H9 (cell line): ENCODE measurements around the gene MED25. TPM values are rescaled to one million over a fixed set of nuclear protein-coding genes. Genes with fewer than 3 reads are reported as not detected.
A peak's percentile ranks its signal among the peaks of the same experiment; 100 is the strongest.

Experiments
- DNase-seq: peaks from one replicate; pipeline ENCODE4 v3.0.0-alpha.2; 2017
- H2AFZ ChIP-seq: one replicate; pipeline ENCODE4 v1.6.1; 2013; ENCODE audit warnings: mild to moderate bottlenecking, low read length, control low read depth, moderate library complexity
- H2AK5ac ChIP-seq: 2 replicates; pipeline ENCODE4 v1.6.1; 2013; ENCODE audit warnings: low read length, control low read depth, mixed read lengths; ENCODE audit not compliant: insufficient read length
- H2BK120ac ChIP-seq: one replicate; pipeline ENCODE4 v1.6.1; 2013; ENCODE audit warnings: low read depth, mild to moderate bottlenecking, low read length, control low read depth, inconsistent platforms; ENCODE audit not compliant: poor library complexity, severe bottlenecking
- H2BK12ac ChIP-seq: 2 replicates; pipeline ENCODE4 v1.6.1; 2013; ENCODE audit warnings: low read length, control low read depth, mixed read lengths, low read depth; ENCODE audit not compliant: insufficient read length
- H2BK15ac ChIP-seq: 2 replicates; pipeline ENCODE4 v1.6.1; 2013; ENCODE audit warnings: low read depth, low read length, control low read depth
- H2BK20ac ChIP-seq: one replicate; pipeline ENCODE4 v1.6.1; 2013; ENCODE audit warnings: low read depth, mild to moderate bottlenecking, low read length, control low read depth, inconsistent platforms; ENCODE audit not compliant: poor library complexity, severe bottlenecking
- H2BK5ac ChIP-seq: 2 replicates; pipeline ENCODE4 v1.6.1; 2013; ENCODE audit warnings: low read length, control low read depth, mixed read lengths; ENCODE audit not compliant: insufficient read length
- H3K14ac ChIP-seq: 2 replicates; pipeline ENCODE4 v1.6.1; 2013; ENCODE audit warnings: low read length, control low read depth; ENCODE audit not compliant: insufficient read depth
- H3K18ac ChIP-seq: 2 replicates; pipeline ENCODE4 v1.6.1; 2013; ENCODE audit warnings: low read depth, mild to moderate bottlenecking, mixed read lengths, low read length, control low read depth; ENCODE audit not compliant: insufficient read length
- H3K23ac ChIP-seq: 2 replicates; pipeline ENCODE4 v1.6.1; 2013; ENCODE audit warnings: low read length, control low read depth, mixed read lengths, low read depth; ENCODE audit not compliant: insufficient read length
- H3K23me2 ChIP-seq: 2 replicates; pipeline ENCODE4 v1.6.1; 2013; ENCODE audit warnings: low read depth, mild to moderate bottlenecking, mixed read lengths, low read length, control low read depth; ENCODE audit not compliant: insufficient read length, poor library complexity, severe bottlenecking
- H3K27ac ChIP-seq: 2 replicates; pipeline ENCODE4 v1.5.1; 2013; ENCODE audit warnings: low read length, control low read depth, mixed read lengths, low read depth; ENCODE audit not compliant: insufficient read length
- H3K27me3 ChIP-seq: 2 replicates; pipeline ENCODE4 v1.6.1; 2013; ENCODE audit warnings: low read length, control low read depth, inconsistent platforms; ENCODE audit not compliant: insufficient read depth
- H3K4ac ChIP-seq: 2 replicates; pipeline ENCODE4 v1.6.1; 2013; ENCODE audit warnings: low read depth, mild to moderate bottlenecking, control low read depth, inconsistent platforms, low read length, moderate library complexity
- H3K4me1 ChIP-seq: 2 replicates; pipeline ENCODE4 v1.6.1; 2013; ENCODE audit warnings: low read length, control low read depth, inconsistent platforms; ENCODE audit not compliant: insufficient read depth
- H3K4me2 ChIP-seq: 2 replicates; pipeline ENCODE4 v1.6.1; 2013; ENCODE audit warnings: low read length, control low read depth, mixed read lengths; ENCODE audit not compliant: insufficient read length, insufficient read depth
- H3K56ac ChIP-seq: 2 replicates; pipeline ENCODE4 v1.6.1; 2013; ENCODE audit warnings: low read depth, mild to moderate bottlenecking, mixed read lengths, low read length, control low read depth; ENCODE audit not compliant: insufficient read length
- H3K79me1 ChIP-seq: 2 replicates; pipeline ENCODE4 v1.6.1; 2013; ENCODE audit warnings: low read depth, mild to moderate bottlenecking, moderate library complexity, low read length, control low read depth, inconsistent platforms; ENCODE audit not compliant: insufficient read depth, poor library complexity, severe bottlenecking
- H3K79me2 ChIP-seq: 2 replicates; pipeline ENCODE4 v1.6.1; 2013; ENCODE audit warnings: low read length, control low read depth, inconsistent platforms; ENCODE audit not compliant: insufficient read depth
- H3K9ac ChIP-seq: 2 replicates; pipeline ENCODE4 v1.6.1; 2013; ENCODE audit warnings: low read length, control low read depth, mixed read lengths; ENCODE audit not compliant: insufficient read length; ENCODE audit errors: extremely low read depth
- H3K9me3 ChIP-seq: one replicate; pipeline ENCODE4 v1.6.1; 2013; ENCODE audit warnings: low read depth, low read length, inconsistent platforms; ENCODE audit not compliant: control insufficient read depth
- H3T11ph ChIP-seq: one replicate; pipeline ENCODE4 v1.6.1; 2013; ENCODE audit warnings: mild to moderate bottlenecking, low read length, control low read depth, inconsistent platforms
- H4K20me1 ChIP-seq: one replicate; pipeline ENCODE4 v1.6.1; 2013; ENCODE audit not compliant: control insufficient read depth, insufficient read length, insufficient read depth
- H4K5ac ChIP-seq: 2 replicates; pipeline ENCODE4 v1.6.1; 2013; ENCODE audit warnings: low read depth, mild to moderate bottlenecking, mixed read lengths, low read length, control low read depth; ENCODE audit not compliant: insufficient read length
- H4K8ac ChIP-seq: replicated peaks from 2 replicates; pipeline ENCODE4 v1.6.1; 2013; ENCODE audit warnings: low read length, control low read depth, mixed read lengths, low read depth; ENCODE audit not compliant: insufficient read length
- H4K91ac ChIP-seq: 2 replicates; pipeline ENCODE4 v1.6.1; 2013; ENCODE audit warnings: low read depth, mild to moderate bottlenecking, moderate library complexity, mixed read lengths, low read length, control low read depth; ENCODE audit not compliant: insufficient read length
- H3K27ac Mint-ChIP-seq, 3 experiments: 2 replicates in 2 of 3; 3 replicates in 1 of 3; pipeline ENCODE4 v1.8.0; 2020 to 2021; ENCODE audit warnings: mixed read lengths in 3 of 3, mild to moderate bottlenecking in 1 of 3, moderate library complexity in 1 of 3
- H3K27me3 Mint-ChIP-seq: 2 replicates; pipeline ENCODE4 v1.8.0; 2021; ENCODE audit warnings: low read depth, mild to moderate bottlenecking, moderate library complexity, mixed read lengths
- H3K36me3 Mint-ChIP-seq, 3 experiments: 2 replicates in 2 of 3; 3 replicates in 1 of 3; pipeline ENCODE4 v1.8.0; 2020 to 2021; ENCODE audit warnings: low read depth in 3 of 3, mixed read lengths in 3 of 3; ENCODE audit not compliant: insufficient read depth in 1 of 3
- H3K4me1 Mint-ChIP-seq, 2 experiments: 2 replicates each; pipeline ENCODE4 v1.8.0; 2020; ENCODE audit warnings: mixed read lengths in 2 of 2
- H3K4me3 Mint-ChIP-seq, 2 experiments: 2 replicates in 1 of 2; 3 replicates in 1 of 2; pipeline ENCODE4 v1.8.0; 2020 to 2021; ENCODE audit warnings: mild to moderate bottlenecking in 2 of 2, mixed read lengths in 2 of 2, moderate library complexity in 1 of 2
- H3K9me3 Mint-ChIP-seq, 2 experiments: 2 replicates in 1 of 2; 3 replicates in 1 of 2; pipeline ENCODE4 v1.8.0; 2020; ENCODE audit warnings: mild to moderate bottlenecking in 2 of 2, mixed read lengths in 2 of 2, moderate library complexity in 1 of 2
- CTCF ChIP-seq: fragments of 200-600 bp; sonication (generic); conservative IDR thresholded peaks from 3 replicates; pipeline ENCODE4 v1.8.0; 2021; ENCODE audit warnings: antibody characterized with exemption, mild to moderate bottlenecking
- WGBS: extraction: QIAGEN DNeasy Blood & Tissue Kit; methylation state at CpG from one replicate; pipeline ENCODE4 v1.1.7; 2013; ENCODE audit warnings: missing lambda C conversion rate, low lambda C conversion rate, mixed read lengths; ENCODE audit not compliant: insufficient read length; ENCODE audit errors: extremely low coverage; 5-methylcytosine and 5-hydroxymethylcytosine counted together
- total RNA-seq: library from RNA; stranded (reverse); gene quantifications from 2 replicates; pipeline ENCODE4 v1.2.1, GENCODE V29; 2021

The MED25 gene
- total RNA-seq, 1 experiment from 2014 or later, result 77.5 TPM

- Histone ChIP-seq H3K56ac (no peak overlapping the region), H3K23ac (no peak overlapping the region), H4K8ac (no peak overlapping the region), H2AK5ac (no peak overlapping the region), H3K79me2 (no peaks in the 10 kb centered on the region), H4K20me1 (peaks cover 2% of the 10 kb centered on the region), H3T11ph (no peak overlapping the region), H3K4me2 (no peak overlapping the region), H3K4me1 (no peaks in the 10 kb centered on the region), H3K14ac (no peak overlapping the region), H3K79me1 (no peaks in the 10 kb centered on the region), H2AFZ (no peak overlapping the region), H3K9ac (no peak overlapping the region), H3K23me2 (no peaks in the 10 kb centered on the region), H4K91ac (no peak overlapping the region), H4K5ac (no peak overlapping the region), H3K27ac (no peak overlapping the region), H2BK20ac (no peak overlapping the region), H3K18ac (no peak overlapping the region), H3K4ac (no peak overlapping the region), H2BK12ac (no peak overlapping the region), H2BK120ac (no peak overlapping the region), H2BK5ac (no peak overlapping the region), H3K9me3 (no peaks in the 10 kb centered on the region), H3K27me3 (no peaks in the 10 kb centered on the region), H2BK15ac (no peak overlapping the region)
- H3K4me3 Mint-ChIP-seq, result peak overlapping the region in 1 of 2 experiments; percentile 50; a peak in 1 of 5 replicates
- no CpG with 5 or more reads among the region's 10 CpGs for WGBS
- H3K27me3 Mint-ChIP-seq, result no peaks in the 10 kb centered on the region
- no peaks in the 10 kb centered on the region for H3K9me3 Mint-ChIP-seq
- peaks cover 5 to 23% of the 10 kb centered on the region in 2 experiments for H3K4me1 Mint-ChIP-seq
- no peak for DNase-seq
- H3K27ac Mint-ChIP-seq, result peak overlapping the region in 1 of 3 experiments; percentile 27; a peak in 1 of 7 replicates
- H3K36me3 Mint-ChIP-seq, result peaks cover 23 to 60% (median 48%) of the 10 kb centered on the region in 3 experiments; a peak in 6 of 7 replicates
- TF ChIP-seq CTCF, result no peak
Measured at GRCh38 chr19:49800771-49801170, 17.3 kb upstream of the MED25 start.
